Measurements from ENCODE around the gene BSN.
"Not testable (repeated sequence)": the region's sequence is repeated elsewhere in the genome, so short reads cannot be mapped to it uniquely, and the experiment has no call there.

The BSN gene

DNA sequence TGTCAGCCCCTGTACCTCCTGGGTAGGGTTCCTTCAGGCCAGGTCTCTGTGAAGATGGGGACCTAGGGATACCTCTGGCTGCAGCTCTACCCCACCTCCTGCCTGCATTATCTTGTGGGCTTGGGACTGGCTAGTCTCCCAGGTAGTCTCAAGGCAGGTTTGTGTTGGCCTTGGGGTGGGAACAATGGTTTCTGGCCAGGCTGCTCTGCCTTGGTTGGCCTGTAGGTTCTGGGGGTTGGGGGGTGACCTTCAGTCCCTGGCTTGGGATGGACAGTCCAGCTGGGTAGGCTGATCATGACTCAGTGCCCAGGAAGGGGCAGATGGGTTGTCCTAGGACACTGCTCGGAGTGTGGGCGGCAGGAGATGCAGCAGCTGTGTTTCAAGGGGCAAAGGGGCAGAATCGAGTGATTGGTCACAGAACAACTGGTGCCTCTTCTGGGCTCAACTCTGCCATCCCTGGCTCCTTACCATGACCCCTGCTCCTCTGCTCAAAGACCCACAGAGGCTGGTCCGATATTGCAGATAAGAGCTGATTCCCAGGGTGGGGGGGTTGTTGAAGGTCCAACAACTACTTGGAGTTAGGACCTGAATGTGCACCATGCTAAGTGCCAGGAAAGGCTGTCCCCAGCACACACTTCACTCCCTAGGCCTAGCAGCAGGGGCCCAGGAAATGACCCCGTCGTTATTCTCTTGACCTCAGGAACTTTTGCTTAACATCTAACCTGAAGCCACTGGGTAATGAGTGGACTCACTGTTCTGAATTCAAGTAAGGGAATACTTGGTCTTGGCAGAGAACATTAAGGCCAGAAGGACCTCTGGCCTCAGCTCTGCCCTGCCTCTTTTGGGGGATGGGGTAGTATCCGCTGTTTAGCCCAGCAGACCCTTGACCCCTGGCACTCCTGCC, 18.1 kb upstream of the BSN start:
- DNase-seq (ENCODE audit: low read depth in 2 of 2, low spot score in 1 of 2) = no peak

DNA sequence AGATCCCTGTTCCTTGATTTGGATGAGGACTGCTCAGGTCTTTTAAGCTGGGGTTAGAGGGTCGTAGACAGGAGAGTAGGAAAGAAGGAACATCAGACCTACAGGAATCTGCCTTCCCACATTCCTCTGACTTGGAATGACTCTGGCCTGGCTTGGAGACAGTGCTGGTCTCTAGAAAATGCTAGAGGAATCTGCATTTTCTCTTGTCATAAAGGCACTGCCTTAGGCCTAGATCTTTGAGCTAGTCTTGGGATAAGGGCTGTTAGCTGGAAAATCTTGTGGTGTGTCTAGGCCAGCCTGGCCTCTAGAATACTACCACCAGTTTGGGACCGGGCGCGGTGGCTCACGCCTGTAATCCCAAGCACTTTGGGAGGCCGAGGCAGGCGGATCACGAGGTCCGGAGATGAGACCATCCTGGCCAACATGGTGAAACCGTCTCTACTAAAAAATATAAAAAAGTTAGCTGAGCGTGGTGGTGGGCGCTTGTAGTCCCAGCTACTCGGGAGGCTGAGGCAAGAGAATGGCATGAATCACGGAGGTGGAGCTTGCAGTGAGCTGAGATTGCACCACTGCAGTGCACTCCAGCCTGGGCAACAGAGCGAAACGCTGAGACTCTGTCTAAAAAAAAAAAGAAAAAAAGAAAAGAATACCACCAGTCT, 17.3 kb upstream of the BSN start:
- no peak for DNase-seq (ENCODE audit: low read depth in 2 of 2, low spot score in 1 of 2)

DNA sequence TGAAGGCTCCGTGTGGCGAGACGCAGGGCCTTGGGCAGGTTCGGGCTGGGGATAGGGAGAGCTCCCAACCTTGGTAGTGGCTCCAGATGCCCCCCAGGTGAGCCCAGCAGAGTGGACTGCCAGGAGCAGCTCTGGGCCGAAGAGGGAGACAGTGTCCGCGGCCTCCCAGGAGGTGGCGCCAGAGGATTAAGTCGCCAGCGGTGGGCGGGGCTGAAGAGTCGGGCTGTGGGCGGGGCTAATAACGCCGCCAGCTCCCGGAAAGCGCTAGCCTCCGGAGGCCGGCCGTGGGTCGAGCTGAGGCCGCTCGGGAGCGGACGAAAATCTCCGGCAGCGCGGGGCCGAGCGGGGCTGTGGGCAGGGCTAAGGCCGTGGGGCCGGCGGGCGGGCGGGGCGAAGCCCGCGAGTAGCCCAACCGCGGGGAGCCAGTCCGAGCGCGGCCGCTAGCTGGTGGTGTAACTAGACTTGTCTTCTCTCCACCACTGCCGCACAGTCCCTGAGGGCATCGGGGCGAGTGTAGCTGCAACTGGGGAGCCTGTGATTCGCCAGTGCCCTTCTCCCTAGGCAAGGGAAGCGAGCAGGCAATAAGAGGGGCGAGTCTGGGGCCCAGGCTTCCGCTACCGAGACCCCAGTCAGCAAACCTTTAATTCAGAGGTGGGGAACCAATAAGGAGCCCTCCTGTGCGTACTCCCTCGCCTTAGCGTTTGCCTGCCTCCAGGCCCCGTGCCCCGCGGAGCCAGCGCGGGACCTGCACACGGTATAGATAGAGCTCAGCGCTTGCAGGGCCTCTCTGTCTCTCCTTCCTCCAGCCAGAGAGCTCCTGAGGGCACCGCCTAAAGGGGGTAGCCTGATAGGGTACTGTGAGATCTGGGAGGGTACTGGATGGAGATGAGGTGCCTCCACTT, 14.4 kb upstream of the BSN start:
- peak; percentile 76 to 94 for DNase-seq (ENCODE audit: low read depth in 2 of 2, low spot score in 1 of 2)

DNA sequence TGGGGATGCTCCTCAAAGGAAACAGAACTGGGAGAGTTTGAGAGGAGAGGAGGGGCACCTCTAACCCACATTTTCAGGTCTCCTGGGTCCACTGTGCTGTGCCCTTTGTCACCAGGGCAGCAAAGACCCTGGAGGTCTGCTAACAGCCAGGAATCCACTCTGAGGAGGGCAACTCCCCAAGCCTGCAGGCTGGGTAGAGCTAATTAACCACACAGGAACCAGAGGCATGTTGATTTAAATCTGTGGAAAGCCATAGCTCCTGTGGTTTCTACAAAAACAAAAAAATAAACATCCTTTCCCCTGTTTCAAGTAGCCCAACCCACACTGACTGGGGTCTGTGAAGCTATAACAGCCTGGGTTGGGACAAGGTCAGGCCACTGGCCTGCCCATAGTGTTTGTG, 2.2 kb upstream of the BSN start:
- DNase-seq (ENCODE audit: low read depth in 2 of 2, low spot score in 1 of 2) = no peak

DNA sequence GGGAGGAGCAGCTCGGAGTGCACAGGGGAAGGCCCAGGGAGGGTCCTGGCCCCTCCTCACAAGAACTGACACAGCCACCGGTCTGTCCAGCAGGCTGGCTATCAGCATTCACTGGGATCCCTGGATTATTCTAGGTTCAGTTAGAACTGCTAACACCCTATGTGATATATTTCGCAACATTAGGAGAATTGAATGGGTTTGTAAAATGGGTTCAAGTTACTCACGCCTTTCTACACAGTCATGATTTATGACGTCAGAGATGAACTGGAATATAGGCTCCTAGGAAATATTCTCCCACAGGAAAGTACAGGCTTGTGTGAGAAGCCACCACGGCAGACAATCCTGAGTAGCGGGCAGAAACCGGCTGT, 969 bp upstream of the BSN start:
- DNase-seq (ENCODE audit: low read depth in 2 of 2, low spot score in 1 of 2) = no peak

DNA sequence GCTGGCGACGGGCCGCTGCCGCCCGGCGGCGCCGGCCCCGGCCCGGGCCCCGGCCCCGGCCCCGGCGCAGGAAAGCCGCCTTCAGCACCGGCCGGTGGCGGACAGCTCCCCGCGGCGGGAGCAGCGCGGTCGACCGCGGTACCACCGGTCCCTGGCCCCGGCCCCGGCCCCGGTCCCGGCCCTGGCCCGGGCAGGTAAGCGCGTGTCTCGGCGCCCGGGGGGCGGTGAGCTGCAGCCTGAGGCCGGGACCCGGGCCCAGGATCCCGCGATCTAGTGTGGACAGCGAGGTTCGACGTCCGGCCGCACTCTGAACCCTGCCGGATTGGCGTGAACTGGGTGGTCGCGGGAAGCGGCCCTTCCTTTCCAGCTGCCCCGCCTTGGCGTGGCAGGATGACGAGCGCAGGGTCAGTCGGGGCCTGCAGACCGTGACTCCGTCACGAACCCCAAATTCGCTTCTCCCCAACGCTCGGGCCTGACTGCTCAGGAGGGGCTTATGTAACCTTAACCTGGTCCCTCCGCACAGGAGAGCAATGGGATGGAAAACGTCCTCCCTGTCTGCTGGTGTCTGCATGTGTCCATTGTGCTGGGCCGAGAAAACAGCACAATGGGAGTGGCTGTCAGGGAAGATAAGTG, 472 bp downstream of the BSN start:
- peak in 1 of 2 donors; percentile 19 for DNase-seq (ENCODE audit: low read depth in 2 of 2, low spot score in 1 of 2)

DNA sequence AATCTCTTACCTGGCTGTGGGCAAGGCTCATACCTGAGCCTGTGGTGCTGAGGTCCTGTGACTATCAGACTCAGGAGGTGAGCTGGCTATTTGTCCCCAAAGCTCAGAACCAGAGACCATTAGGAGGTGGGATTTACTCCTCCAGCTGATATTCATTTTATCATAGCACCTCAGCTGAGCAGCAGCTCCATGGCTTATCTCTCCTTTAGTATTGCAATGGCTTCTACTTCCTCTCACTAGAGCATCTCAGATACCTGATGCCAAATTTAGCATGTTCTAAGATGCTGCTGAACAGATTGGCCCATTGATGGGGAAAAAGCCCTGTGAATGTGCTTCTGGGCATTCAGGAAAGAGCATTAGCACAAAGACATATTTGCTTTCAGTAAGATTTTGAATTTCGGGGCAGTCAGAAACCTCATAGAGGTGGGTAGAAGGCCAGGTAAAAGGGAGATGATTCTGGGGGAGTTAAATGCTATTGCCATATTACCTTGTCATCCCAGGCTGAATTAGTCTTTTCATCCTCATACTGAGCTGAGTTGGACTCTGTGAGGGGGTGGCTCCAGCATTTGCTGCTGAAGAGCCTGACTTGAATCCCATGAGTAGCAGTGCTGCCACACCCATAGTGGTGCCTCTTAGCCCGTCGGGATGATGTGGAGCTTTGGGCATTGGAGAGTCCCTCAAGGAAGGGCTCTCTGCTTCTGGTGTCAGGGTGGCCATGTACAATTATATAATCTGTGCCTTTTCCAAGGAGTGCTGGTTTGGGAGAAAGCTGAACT, 2.4 kb downstream of the BSN start:
- DNase-seq (ENCODE audit: low read depth in 2 of 2, low spot score in 1 of 2) = no peak

DNA sequence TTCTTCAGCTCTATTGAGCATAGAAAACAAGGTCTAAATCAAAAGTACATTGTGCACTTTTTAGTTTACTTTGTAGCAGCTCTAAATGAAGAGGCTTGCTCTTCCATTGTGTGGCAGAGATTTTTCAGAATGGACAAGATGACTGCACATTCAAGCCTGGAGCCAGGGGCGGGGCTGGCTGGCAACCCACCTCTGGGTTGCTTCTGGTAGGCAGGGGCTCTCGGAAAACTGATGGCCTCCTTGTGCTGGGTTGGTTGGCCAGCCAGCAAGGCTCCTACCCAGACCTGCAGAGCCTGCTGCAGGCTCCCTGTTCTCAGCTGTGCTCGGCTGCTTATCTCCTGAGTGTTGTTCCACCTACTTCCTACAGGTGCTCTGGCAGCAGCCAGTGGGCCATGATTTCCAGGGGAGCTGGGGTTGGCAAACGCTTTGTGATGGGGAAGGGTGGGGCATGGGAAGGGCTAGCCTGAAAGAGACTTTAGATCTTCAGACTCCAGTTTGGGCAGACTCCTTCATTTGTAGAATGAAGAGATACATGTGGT, 8.8 kb downstream of the BSN start:
- DNase-seq (ENCODE audit: low read depth in 2 of 2, low spot score in 1 of 2) = no peak

DNA sequence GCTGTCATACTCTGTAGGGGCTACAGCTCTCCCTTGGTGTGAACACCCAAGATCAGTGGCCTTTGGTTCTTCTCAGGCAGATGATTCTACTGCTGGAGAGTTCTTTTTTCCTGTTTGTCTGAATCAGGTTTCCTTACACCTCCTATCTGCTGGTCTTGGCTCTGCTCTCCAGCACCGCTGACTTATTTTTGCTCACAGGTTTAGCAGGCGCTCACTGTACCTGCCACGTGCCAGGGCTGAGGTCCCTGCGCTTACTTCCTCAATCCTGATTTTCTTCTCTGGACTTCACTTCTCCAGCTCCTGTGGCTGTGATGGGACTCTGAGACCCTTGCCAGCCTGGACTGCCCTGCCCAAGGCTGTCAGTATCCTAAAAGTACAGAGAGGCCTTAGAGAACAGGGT, 9.5 kb downstream of the BSN start:
- no peak for DNase-seq (ENCODE audit: low read depth in 2 of 2, low spot score in 1 of 2)

DNA sequence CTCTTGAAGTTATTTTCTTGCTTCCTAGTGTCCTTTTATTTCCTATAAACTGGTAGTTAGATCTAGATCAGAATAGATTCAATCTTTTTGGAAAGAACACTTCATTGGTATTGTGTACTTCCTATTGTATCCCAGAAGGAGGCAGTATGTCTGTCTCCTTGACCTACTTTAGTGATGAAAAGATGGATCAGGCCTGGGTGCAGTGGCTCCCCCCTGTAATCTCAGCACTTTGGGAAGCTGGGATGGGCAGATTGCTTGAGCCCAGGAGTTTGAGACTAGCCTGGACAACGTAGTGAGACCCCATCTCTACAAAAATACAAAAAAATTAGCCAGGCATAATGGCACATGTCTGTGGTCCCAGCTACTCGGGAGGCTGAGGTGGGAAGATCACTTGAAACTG, 12.0 kb downstream of the BSN start:
- DNase-seq (ENCODE audit: low read depth in 2 of 2, low spot score in 1 of 2) = no peak

DNA sequence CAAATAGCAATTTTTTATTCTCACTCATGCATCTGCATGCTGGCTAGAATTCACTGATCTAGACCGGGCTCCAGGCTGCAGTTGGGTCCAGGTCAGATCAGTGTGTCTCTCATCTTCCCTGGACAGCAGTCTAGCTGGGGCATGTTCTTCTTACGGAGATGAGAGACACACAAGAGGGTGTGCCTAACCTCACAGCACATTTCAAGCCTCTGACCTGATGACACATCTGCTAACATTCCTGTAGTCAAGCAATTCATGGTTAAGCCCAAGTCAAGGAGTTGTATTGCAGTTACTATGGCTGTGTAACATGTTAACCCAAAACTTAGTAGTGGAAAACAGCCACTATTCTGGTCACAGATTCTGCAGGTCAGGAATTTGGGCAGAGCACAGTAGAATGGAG, 13.1 kb downstream of the BSN start:
- DNase-seq (ENCODE audit: low read depth in 2 of 2, low spot score in 1 of 2) = no peak

DNA sequence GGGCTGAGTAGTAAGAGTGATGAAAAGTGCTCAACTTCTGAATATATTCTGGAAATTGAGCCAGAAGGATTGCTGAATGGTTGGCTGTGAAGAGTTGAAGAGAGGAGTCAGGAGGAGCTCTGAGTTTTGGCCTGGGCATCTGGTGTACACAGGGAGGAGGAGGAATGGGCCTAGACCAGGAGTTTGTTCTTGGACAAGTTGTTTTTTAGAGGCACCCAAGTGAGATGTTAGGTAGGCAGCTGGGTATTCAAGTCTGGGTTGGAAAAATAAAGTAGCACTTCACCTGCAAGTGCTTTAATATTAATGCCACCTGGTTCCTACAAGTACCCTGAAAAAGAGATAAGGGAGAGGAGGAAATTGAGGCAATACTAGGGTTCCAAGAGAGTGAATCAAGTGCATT, 14.7 kb downstream of the BSN start:
- DNase-seq (ENCODE audit: low read depth in 2 of 2, low spot score in 1 of 2) = no peak

DNA sequence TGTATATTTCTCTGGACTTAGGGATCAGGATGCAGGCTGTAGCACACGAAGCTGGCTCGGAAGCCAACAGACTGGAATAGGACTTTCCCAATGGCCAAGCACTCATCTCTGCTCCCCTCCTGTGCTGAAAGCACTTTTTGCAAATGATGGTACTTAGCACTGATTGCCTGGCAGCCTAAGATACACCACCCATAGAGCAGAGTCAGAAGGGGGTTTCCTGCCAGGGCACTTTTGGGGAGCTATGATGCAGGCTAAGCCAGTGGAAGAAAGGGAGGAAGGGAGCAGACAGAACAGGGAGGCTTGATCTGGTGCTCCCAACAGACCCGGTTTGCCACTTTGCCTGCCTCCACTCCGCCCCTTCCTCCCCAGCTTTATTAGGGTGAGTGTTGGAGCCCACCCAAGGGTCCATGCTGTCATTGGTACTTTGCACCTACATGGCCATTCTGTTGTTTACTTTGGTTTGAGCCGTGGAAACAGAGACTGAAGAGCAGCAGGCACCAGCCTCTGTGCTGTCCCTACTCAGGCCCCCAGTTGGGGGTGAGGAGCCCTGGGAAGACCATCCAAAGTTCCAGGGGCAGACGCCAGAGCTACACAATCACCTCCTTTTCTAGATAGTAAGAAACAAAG, 15.9 kb downstream of the BSN start:
- no peak for DNase-seq (ENCODE audit: low read depth in 2 of 2, low spot score in 1 of 2)

DNA sequence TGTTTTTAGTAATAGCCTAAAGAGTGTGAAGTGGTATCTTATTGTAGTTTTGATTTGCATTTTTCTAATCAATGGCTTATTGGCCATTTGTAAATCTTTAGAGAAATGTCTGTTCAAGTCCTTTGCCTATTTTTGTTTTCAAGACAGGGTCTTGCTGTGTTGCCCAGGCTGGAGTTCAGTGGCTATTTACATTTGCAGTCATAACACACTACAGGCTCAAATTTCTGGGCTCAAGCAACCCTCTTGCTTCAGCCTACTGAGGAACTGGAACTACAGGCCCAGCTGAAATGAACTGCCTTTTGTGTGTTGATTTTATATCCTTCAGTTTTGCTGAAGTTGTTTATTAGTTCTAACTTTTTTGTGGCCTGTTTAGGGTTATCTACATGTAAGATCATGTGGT, 27.9 kb downstream of the BSN start:
- no peak for DNase-seq (ENCODE audit: low read depth in 2 of 2, low spot score in 1 of 2)

DNA sequence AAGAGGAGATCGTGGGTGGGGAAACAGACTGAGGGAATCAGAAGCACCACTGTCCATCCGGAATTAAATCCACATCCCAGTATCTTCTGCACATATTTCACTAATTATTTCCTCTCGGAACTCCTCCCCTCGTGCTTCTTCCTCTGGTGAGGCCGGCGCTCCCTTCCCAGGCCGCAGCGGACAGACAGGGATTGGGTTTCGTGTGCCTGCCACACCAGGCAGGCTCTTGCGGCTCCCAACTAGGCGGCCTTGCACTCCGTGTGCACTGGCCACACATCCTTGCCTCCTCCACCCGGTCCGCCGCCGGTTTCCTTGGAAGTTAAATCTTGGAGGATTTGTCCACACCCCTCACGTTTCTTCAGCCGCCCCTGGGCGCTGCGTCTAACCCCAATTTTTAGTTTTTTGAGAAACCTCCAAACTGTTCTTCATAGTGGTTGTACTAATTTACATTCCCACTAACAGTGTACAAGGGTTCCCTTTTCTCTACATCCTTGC, 31.0 kb downstream of the BSN start:
- not testable (repeated sequence) for DNase-seq (ENCODE audit: low read depth in 2 of 2, low spot score in 1 of 2)

DNA sequence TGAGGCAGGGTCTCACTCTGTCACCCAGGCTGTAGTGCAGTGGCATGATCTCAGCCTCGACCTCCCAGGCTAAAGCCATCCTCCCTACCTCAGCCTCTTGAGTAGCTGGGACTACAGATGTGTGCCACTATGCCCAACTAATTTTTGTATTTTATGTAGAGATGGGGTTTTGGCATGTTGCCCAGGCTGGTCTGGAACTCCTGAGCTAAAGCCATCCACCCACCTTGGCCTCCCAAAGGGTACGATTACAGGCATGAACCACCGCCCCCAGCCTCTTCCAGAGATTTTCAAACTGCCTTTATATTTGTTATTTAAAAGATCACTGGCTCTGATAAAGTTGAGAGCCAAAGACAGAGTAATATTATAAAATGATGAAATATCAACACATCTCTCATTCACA, 37.3 kb downstream of the BSN start:
- no peak for DNase-seq (ENCODE audit: low read depth in 2 of 2, low spot score in 1 of 2)

DNA sequence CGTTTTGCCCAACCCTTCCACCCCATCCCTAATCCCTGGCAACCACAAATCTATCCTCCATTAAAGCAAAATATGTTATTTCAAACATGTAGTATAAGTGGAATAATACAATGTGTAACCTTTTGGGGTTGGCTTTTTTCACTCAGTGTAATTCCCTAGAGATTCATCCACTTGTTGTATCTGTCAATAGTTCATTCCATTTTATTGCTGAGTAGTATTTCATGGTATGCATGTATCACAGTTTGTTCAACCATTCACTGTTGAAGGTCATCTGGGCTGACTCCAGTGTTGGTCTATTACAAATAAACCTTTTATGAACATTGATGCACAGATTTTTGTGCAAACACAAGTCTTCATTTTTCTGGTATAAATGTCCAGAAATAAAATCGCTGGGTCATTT, 38.8 kb downstream of the BSN start:
- DNase-seq (ENCODE audit: low read depth in 2 of 2, low spot score in 1 of 2) = no peak

DNA sequence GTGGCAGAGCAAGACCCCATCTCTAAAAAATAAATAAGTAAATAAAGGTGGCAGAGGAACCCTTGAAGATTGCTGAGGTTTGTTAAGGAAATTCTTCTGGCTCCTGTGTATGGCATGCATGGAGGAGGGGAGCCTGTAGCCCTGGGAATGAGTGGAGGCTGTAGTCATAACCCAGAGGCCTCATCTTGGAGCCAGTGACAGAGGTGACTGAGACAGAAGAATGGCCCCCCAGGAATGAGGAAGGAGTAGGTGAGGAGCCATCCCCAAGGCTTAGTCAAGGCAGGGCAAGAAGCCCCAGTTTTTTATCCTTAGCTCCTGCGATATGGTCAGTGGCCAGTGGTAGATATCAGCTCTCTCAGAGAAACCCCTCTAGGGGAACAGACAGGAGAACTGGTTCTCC, 46.5 kb downstream of the BSN start:
- no peak for DNase-seq (ENCODE audit: low read depth in 2 of 2, low spot score in 1 of 2)

DNA sequence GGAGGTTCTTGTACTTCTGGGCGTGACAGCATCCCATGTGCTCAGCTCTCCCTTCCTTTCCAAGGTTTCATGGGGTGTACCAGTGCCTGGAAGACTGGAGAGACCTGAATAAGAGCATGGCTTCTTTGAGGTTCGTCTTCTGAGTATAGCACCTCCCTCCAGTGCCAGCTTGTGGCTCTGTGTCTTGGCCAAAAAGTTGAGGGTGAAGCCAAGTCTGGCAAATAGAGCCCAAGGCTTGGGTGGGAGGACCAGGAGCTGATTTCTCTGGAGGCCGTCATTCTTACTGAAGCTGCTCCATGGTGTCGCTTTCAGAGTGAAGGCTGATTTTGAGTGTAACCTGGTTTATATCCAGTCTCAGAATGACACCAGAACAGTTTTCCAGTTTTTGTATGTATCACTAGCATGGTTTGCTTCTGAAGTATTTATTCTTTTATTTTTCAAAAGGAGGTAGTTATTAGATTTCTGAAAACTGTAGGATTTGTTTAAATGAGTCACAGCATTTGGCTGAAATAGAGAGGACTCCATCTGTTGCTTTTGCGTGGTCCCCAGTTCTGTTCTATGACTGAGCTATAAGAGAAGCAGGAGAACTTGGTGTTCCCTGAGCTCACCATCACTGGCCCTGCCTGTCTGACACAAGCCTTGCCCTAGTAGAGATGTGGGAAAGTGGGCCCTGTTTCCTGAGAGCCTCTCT, 47.2 kb downstream of the BSN start:
- no peak for DNase-seq (ENCODE audit: low read depth in 2 of 2, low spot score in 1 of 2)
